Gastroesophageal sphincter (tissue), 3 donors: ENCODE measurements around the gene LAMB1.

Source experiments
- CTCF ChIP-seq, 4 experiments: fragments of 200-600 bp in 2 of 4; fragments of 450-650 bp in 2 of 4; sonication (generic) in 1 of 4; IDR thresholded peaks; one replicate each; pipeline ENCODE4 v1.5.1; 2017 to 2019; ENCODE audit warnings: antibody characterized with exemption in 4 of 4, mild to moderate bottlenecking in 2 of 4, moderate library complexity in 2 of 4
- EP300 ChIP-seq: sonication (generic); formaldehyde crosslinking; IDR thresholded peaks from one replicate; pipeline ENCODE4 v1.6.1; 2017; ENCODE audit warnings: antibody characterized with exemption, mild to moderate bottlenecking
- POLR2A ChIP-seq, 2 donors: fragments of 450-650 bp; IDR thresholded peaks; one replicate each; pipeline ENCODE4 v1.6.1; 2017; ENCODE audit warnings: antibody characterized with exemption in 2 of 2, mild to moderate bottlenecking in 2 of 2, moderate library complexity in 1 of 2
- POLR2AphosphoS5 ChIP-seq: sonication (generic); formaldehyde crosslinking; IDR thresholded peaks from one replicate; pipeline ENCODE4 v1.6.1; 2017; ENCODE audit warnings: antibody characterized with exemption

GRCh38 chr7:107978815-107979408 is 24.0 kb downstream of the LAMB1 start:
- TF ChIP-seq CTCF (IDR thresholded peaks at IDR 0.05) = no peak
- no peak for TF ChIP-seq POLR2A (IDR thresholded peaks at IDR 0.05)
- TF ChIP-seq POLR2AphosphoS5 = no peak
- no peak for TF ChIP-seq EP300
